ENCODE data around the gene ZFAND2A.

DNA sequence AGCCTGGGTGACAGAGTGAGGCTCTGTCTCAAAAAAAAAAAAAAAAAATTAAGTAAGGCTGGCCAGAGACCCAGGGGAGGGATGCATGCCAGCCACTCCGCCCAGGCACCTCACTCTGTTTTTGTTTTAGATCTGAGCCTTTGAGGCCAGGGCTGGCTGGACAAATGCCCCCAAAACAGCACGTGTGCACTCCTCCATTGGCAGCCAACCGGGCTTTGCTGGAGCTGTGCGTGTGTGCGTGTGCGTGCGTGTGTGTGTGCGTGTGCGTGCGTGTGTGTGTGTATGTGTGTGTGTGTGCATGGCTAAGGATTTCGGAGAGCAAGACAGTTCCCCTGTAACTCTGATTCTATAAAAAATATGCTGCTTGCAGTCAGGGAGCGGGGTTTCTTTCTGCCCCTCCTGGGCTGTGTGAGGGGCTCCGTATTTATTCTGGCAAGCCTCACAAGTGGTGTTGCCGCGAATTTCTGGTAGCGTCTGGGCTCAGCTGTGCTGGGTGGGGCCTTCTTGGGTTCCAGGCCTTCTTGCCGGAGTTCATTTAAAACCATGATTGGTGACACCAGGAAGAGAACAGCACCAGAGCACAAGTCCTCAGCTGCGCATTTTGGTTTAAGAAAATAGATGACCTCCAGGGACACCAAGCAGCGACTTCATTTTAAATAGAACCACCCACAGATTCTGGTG, 44.6 kb upstream of the ZFAND2A start:
- TF ChIP-seq, protein P1, sequence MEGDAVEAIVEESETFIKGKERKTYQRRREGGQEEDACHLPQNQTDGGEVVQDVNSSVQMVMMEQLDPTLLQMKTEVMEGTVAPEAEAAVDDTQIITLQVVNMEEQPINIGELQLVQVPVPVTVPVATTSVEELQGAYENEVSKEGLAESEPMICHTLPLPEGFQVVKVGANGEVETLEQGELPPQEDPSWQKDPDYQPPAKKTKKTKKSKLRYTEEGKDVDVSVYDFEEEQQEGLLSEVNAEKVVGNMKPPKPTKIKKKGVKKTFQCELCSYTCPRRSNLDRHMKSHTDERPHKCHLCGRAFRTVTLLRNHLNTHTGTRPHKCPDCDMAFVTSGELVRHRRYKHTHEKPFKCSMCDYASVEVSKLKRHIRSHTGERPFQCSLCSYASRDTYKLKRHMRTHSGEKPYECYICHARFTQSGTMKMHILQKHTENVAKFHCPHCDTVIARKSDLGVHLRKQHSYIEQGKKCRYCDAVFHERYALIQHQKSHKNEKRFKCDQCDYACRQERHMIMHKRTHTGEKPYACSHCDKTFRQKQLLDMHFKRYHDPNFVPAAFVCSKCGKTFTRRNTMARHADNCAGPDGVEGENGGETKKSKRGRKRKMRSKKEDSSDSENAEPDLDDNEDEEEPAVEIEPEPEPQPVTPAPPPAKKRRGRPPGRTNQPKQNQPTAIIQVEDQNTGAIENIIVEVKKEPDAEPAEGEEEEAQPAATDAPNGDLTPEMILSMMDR (IDR thresholded peaks at IDR 0.05): no peak
- TF ChIP-seq POLR2A (IDR thresholded peaks at IDR 0.05): no peak
- no peak for TF ChIP-seq POLR2AphosphoS5 (IDR thresholded peaks at IDR 0.05)
